Ishikawa (cell line): ENCODE results near the gene PRKCQ.

ENCODE experiments used
- CEBPB ChIP-seq: IDR thresholded peaks from 2 replicates; pipeline ENCODE4 v1.6.1; 2012
- EP300 ChIP-seq: IDR thresholded peaks from 2 replicates; pipeline ENCODE4 v1.6.1; 2012; ENCODE audit warnings: borderline replicate concordance
- RAD21 ChIP-seq: IDR thresholded peaks from 2 replicates; pipeline ENCODE4 v1.6.1; 2012; ENCODE audit warnings: low read depth
- TAF1 ChIP-seq: IDR thresholded peaks from 2 replicates; pipeline ENCODE4 v1.6.1; 2012; ENCODE audit warnings: low read depth, mild to moderate bottlenecking
- TEAD4 ChIP-seq: IDR thresholded peaks from 2 replicates; pipeline ENCODE4 v1.6.1; 2012
- ZBTB7A ChIP-seq: IDR thresholded peaks from 2 replicates; pipeline ENCODE4 v1.6.1; 2012; ENCODE audit warnings: low read depth

DNA sequence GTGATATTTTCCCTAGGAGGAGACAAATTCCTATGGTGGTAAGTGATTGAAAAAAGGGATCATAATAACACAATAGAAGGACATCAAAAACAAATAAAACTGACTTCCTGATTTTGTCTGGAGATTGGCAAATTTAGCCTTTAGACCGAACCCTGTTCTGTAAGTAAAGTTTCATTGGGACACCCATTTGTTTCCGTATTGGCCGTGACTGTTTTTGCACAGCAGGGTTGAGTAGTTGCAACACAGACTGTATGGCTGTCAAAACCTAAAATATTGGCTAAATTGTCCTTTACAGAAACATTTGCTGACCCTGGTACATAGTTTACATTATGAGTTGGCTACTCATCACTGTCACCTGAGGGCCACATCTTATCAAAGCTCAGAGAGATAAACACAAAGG, 168.6 kb downstream of the PRKCQ start:
- TF ChIP-seq TAF1: no peak
- no peak for TF ChIP-seq CEBPB
- TF ChIP-seq TEAD4: no peak
- no peak for TF ChIP-seq RAD21
- TF ChIP-seq EP300: no peak
- no peak for TF ChIP-seq ZBTB7A
